HK-2 (cell line): ENCODE results near the gene SMOC2.
"Not testable (repeated sequence)": the region's sequence is repeated elsewhere in the genome, so short reads cannot be mapped to it uniquely, and the experiment has no call there.

Source experiments
- DNase-seq: peaks from one replicate; pipeline ENCODE4 v3.0.0-alpha.2; 2018; ENCODE audit not compliant: unreplicated experiment

The SMOC2 gene

GRCh38 chr6:168538188-168538891 lies 97.4 kb downstream of the SMOC2 start:
- DNase-seq, result not testable (repeated sequence)

- DNase-seq, result no peak
Measured at GRCh38 chr6:168538892-168539811, 98.2 kb downstream of the SMOC2 start.

- no peak for DNase-seq
Measured at GRCh38 chr6:168540713-168541291, 99.8 kb downstream of the SMOC2 start.

GRCh38 chr6:168541307-168541706 lies 100.3 kb downstream of the SMOC2 start:
- no peak for DNase-seq

- DNase-seq, result no peak
Measured at GRCh38 chr6:168542301-168542700, 101.3 kb downstream of the SMOC2 start.

- DNase-seq, result no peak
Measured at GRCh38 chr6:168545428-168545827, 104.4 kb downstream of the SMOC2 start.

- DNase-seq, result no peak
Measured at GRCh38 chr6:168546151-168546550, 105.2 kb downstream of the SMOC2 start.

GRCh38 chr6:168546730-168547129 lies 105.7 kb downstream of the SMOC2 start:
- DNase-seq, result no peak

GRCh38 chr6:168550326-168550725 lies 109.3 kb downstream of the SMOC2 start:
- DNase-seq, result no peak

- DNase-seq, result no peak
Measured at GRCh38 chr6:168554472-168554871, 113.5 kb downstream of the SMOC2 start.

GRCh38 chr6:168554898-168555617 lies 114.1 kb downstream of the SMOC2 start:
- DNase-seq, result no peak

GRCh38 chr6:168555618-168556273 lies 114.8 kb downstream of the SMOC2 start:
- DNase-seq, result no peak

- no peak for DNase-seq
Measured at GRCh38 chr6:168557512-168557911, 116.5 kb downstream of the SMOC2 start.

- no peak for DNase-seq
Measured at GRCh38 chr6:168558686-168559085, 117.7 kb downstream of the SMOC2 start.

- DNase-seq, result no peak
Measured at GRCh38 chr6:168559574-168560098, 118.7 kb downstream of the SMOC2 start.

GRCh38 chr6:168560126-168560525 lies 119.1 kb downstream of the SMOC2 start:
- DNase-seq, result no peak

- DNase-seq, result no peak
Measured at GRCh38 chr6:168562576-168563151, 121.7 kb downstream of the SMOC2 start.

- no peak for DNase-seq
Measured at GRCh38 chr6:168563656-168564055, 122.7 kb downstream of the SMOC2 start.

GRCh38 chr6:168565112-168565511 lies 124.1 kb downstream of the SMOC2 start:
- no peak for DNase-seq

- DNase-seq, result no peak
Measured at GRCh38 chr6:168570211-168570610, 129.2 kb downstream of the SMOC2 start.

GRCh38 chr6:168571268-168571667 lies 130.3 kb downstream of the SMOC2 start:
- DNase-seq, result no peak
